DOHH2 (cell line): ENCODE results near the gene B9D2.
"Not testable (repeated sequence)": the region's sequence is repeated elsewhere in the genome, so short reads cannot be mapped to it uniquely, and the experiment has no call there.

ENCODE experiments used
- EZH2phosphoT487 ChIP-seq: fragments of 200-600 bp; sonication (generic); IDR thresholded peaks from 2 replicates; pipeline ENCODE4 v1.6.1; 2017; ENCODE audit warnings: borderline replicate concordance, mild to moderate bottlenecking, antibody characterized with exemption, low read length, moderate library complexity, mixed read lengths
- TF ChIP-seq, protein P1 (sequence below): fragments of 200-600 bp; sonication (generic); IDR thresholded peaks from one replicate; pipeline ENCODE4 v1.5.1; 2014; ENCODE audit warnings: antibody characterized with exemption, mild to moderate bottlenecking, low read depth, low read length; ENCODE audit not compliant: poor library complexity, severe bottlenecking

DNA sequence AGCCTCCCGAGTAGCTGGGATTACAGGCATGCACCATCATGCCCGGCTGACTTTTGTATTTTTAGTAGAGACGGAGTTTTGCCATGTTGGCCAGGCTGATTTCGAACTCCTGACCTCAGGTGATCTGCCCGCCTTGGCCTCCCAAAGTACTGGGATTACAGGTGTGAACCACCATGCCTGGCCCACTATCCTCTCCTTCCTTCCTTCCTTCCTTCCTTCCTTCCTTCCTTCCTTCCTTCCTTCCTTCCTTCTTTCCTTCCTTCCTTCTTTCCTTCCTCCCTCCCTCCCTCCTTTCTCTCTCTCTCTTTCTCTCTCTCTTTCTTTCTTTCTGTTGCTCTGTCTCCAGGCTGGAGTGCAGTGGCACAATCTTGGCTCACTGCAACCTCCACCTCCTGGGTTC lies 7.2 kb upstream of the B9D2 start:
- TF ChIP-seq, protein P1, sequence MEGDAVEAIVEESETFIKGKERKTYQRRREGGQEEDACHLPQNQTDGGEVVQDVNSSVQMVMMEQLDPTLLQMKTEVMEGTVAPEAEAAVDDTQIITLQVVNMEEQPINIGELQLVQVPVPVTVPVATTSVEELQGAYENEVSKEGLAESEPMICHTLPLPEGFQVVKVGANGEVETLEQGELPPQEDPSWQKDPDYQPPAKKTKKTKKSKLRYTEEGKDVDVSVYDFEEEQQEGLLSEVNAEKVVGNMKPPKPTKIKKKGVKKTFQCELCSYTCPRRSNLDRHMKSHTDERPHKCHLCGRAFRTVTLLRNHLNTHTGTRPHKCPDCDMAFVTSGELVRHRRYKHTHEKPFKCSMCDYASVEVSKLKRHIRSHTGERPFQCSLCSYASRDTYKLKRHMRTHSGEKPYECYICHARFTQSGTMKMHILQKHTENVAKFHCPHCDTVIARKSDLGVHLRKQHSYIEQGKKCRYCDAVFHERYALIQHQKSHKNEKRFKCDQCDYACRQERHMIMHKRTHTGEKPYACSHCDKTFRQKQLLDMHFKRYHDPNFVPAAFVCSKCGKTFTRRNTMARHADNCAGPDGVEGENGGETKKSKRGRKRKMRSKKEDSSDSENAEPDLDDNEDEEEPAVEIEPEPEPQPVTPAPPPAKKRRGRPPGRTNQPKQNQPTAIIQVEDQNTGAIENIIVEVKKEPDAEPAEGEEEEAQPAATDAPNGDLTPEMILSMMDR, result not testable (repeated sequence)
- TF ChIP-seq EZH2phosphoT487, result not testable (repeated sequence)
